GM19455 (cell line): ENCODE results near the gene ARHGAP18.
A peak's percentile ranks its signal among the peaks of the same experiment; 100 is the strongest.

Source experiments
- ATAC-seq: cut with Tn5 transposase; IDR thresholded peaks from one replicate; pipeline ENCODE4 v1.9.1; 2021; ENCODE audit not compliant: unreplicated experiment

The ARHGAP18 gene

DNA sequence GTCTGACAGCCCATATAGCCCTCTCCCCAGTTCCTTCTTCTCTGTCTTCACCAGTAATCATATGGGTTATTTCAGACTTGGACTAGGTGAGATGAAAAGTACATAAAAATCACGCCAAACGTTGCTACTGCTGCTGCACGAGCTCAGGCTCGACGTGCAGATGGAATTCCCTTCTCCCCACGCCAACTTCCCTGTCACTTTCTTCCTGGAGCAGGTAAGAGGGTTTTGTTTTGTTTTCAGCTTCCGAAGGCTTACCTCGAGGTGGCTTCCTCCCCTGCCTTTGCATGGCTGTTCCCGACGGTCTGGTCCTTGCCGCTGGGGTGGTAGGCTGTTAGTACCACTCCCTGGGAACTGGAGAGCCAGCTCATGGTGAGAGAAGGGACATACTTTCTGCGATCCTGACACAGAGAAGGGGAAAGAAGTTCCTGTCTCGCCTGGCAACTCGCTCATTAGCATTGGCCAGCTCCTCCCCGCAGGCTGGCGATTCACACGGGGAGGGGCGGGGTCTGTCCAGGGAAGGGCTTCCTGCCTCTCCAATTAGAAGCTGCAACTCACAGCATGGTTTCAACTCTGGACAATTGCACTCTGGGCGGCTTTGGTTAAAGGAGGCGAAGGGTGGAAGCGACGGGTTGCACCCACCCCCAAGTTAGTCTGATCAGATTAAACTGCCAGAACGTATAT, at the start of gene ARHGAP18:
Gene ARHGAP18, minus strand, starts transcription at position 409 of the 681 bp plus-strand sequence. Its CDS starts 41 bp downstream, at position 368.
- peak; percentile 96 for ATAC-seq

- no peak for ATAC-seq
Measured at GRCh38 chr6:129755787-129756186, 45.8 kb upstream of the ARHGAP18 start.

- ATAC-seq: no peak
Measured at GRCh38 chr6:129754750-129755149, 44.8 kb upstream of the ARHGAP18 start.

DNA sequence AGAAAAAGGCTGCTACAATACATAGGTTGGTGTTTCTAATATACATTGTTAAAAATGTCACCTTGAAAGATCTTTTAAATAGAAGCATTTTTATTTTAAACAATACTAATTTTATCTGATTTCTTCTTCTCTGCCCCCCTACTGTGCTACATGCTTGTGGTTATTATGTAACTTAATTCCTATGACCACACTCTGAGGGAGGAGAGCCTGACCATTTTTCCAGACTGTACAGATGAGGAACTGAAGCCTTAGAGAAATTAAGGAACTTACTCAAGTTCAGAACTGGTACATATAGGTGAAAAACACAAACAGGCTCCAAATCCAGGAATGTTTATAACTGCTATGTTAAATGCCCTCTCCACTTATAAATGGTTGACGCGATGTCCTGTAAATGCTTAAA, 43.4 kb upstream of the ARHGAP18 start:
- ATAC-seq: no peak

DNA sequence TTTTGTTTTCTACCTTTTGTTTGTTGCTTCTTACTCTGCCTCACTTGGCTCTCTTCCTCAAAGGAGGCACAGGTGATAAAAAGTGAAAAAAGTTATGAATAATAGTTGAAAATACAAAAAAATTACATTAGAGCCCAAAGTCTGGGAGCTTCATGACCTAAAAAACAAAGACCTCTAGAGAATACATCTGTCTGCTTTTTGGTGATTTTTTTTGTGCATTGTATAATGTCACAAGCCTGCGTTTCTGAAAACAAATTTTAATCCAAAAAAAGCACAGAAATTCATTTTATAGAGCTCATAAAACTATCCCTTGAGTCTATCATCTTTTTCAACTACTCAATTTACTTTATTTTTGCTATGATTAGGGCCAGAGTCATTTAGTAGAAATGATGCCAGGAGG, 41.4 kb upstream of the ARHGAP18 start:
- no peak for ATAC-seq

GRCh38 chr6:129750360-129750759, 40.4 kb upstream of the ARHGAP18 start:
- ATAC-seq: no peak

DNA sequence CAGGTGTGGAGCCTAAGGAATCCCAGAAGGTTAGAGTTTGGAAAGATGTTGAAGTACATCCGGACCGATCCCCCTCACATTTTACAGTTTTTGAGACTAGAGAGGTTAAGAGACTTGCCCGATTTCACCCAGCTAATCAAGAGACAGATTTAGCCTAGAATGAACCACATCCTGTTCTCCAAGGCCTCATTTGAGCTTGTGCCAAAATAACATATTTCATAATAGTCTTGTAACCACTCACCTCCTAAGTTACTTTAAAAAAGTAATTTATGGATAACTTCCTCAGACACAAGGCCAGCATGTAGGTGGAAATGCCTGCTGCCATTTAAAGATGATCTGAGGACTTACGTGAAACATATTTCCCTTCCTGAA, 39.8 kb upstream of the ARHGAP18 start:
- ATAC-seq: no peak

DNA sequence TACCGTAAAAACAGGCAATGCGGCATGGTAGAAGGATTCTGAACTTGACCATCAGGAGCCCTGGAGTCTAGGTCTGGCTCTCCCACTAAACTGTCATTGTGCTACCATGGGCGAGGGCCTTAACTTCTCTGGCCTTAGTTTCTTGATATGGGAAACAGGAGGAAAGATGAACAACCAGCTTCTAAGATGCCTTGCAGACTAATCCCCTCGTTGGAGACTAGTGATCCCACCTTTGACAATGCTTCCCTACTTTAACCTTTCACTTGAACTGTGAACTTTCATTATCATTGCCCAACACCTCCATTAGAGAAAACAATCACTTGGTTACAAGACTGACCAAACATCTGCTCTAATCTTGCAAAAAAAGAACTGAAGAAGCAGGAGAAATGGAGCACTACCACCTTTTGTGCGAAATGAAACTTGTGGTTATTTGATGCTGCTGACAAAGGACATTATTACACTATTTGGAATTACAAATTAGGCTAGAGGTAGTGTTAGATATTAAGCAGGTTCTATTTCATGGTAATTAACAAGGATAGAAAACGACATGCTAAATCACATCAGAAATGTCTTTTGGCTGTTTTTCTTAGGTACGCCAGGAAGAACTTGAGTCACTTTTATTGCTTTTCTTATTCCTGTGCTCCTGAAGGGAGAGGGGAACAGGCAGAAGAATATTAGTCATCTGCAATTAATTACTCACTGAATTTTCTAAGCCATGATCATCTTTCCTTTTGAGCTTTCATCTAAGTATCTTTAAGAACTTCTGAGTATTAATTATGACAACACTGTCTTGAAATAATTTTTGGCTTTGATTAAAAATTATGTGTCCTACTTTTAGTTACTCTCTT, 39.1 kb upstream of the ARHGAP18 start:
- no peak for ATAC-seq

- peak; percentile 97 for ATAC-seq
Measured at GRCh38 chr6:129748212-129748900, 38.4 kb upstream of the ARHGAP18 start.

GRCh38 chr6:129747588-129748112, 37.7 kb upstream of the ARHGAP18 start:
- ATAC-seq: no peak

DNA sequence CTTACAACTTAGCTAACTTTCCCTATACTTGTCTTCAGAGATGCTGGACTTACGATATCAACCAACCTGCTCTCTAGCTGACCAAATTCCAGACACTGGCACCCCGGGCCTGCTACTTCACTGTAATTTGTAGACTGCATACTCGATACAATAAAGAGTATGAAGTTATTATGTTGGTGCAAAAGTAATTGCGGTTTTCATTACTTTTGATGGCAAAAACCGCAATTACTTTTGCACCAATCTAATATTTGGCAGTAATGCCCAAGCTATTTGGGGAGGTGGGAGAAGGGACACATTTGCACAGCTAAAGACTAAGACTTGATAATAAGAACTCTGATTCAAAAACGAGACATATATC, 34.9 kb upstream of the ARHGAP18 start:
- ATAC-seq: no peak

- ATAC-seq: no peak
Measured at GRCh38 chr6:129744201-129744879, 34.4 kb upstream of the ARHGAP18 start.

DNA sequence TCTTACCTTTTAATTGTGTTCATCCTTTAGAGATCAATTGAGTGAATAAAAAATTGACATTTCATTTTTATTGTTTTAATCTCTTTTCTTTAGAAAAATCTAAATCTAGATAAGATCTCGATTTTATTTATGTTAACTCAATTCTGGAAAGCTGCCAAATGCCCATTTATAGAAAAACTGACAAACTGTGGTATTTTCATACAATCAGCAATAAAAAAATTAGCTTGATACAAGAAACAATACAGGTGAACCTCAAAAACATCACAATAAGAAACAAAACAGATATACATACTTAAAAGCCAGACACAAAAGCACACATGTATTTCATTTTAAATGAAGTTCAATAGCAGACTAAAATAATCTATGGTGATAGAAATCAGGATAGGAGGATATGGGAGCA, 30.0 kb upstream of the ARHGAP18 start:
- no peak for ATAC-seq

DNA sequence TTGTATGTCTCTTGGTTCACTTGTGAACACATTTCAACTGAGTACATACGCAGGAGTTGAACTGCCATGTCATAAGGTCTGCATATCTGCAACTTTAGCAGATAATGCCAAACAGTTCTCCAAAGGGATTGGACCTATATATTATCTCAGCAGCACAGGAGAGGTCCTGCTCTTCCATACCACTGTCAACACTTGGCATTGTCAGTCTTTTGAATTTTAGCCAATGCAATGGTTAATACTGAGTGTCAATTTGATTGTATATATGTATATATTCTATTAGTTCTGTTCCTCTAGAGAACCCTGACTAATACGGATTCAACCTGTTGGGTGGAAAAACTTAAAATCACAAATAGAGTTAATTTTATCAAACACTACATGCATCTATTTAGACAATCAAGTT, 26.1 kb upstream of the ARHGAP18 start:
- ATAC-seq: no peak

GRCh38 chr6:129733290-129733689, 23.3 kb upstream of the ARHGAP18 start:
- no peak for ATAC-seq

DNA sequence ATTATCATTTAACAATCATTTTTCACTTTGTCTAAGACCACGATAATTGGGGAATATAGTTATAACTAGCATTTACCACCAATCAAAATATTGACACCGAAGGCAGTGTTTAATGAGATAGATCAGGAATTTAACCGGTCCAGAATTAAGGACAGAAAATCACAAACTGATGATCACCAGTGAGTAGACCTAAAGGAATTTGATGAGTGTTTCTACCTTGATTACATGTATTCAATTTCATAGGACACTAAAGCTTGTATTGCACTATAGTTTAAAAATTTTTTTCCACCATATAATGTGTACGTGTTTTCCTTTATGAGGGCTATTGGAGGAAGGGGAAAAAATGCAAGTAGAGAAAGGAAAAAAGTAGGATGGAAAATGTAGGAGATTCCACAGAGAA, 22.6 kb upstream of the ARHGAP18 start:
- ATAC-seq: no peak

- no peak for ATAC-seq
Measured at GRCh38 chr6:129732034-129732433, 22.1 kb upstream of the ARHGAP18 start.

- ATAC-seq: no peak
Measured at GRCh38 chr6:129731428-129731827, 21.5 kb upstream of the ARHGAP18 start.

DNA sequence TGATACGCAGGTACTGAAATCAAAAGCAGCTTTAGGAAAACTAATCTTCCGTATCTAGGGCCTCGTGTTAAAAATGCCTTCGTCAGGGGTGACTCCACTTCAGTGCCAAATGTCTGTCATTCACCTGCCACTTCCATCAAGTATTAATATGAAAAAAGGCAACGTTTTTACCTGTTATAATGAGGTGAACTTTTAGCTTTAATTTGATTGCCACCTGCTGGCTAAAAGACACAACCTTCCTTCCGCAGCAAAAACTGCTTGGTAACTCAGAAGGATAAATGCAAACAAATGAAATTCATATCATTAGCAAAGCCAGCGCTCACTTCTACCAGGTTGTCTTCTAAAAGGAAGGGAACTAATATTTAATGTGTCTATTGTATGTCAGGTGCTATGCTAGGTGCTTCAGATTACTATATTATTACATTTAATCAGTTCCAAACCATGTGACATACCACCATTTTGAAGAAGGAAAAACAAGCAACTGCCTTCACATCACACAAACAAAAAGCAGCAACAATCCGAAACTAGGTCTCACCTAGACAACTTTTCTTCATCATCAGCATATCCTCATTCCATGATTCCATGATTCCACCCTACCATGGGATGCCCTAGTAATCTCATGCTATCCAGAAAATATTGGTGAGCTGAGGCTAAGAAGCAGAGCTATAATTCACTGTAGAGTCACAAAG, 20.6 kb upstream of the ARHGAP18 start:
- ATAC-seq: peak; percentile 77

- no peak for ATAC-seq
Measured at GRCh38 chr6:129726650-129727049, 16.7 kb upstream of the ARHGAP18 start.

- ATAC-seq: no peak
Measured at GRCh38 chr6:129725341-129725740, 15.4 kb upstream of the ARHGAP18 start.
